ENCODE measurements around the gene NTM.
"Not testable (repeated sequence)": the region's sequence is repeated elsewhere in the genome, so short reads cannot be mapped to it uniquely, and the experiment has no call there.

Gene NTM

GRCh38 chr11:131424257-131424876 is 54.0 kb downstream of the NTM start:
- not testable (repeated sequence) for DNase-seq

- no peak for DNase-seq
Measured at GRCh38 chr11:131425285-131425684, 54.9 kb downstream of the NTM start.

GRCh38 chr11:131428853-131429252 is 58.4 kb downstream of the NTM start:
- no peak for DNase-seq

GRCh38 chr11:131430473-131431208 is 60.2 kb downstream of the NTM start:
- DNase-seq, result no peak

GRCh38 chr11:131441051-131441810 is 70.8 kb downstream of the NTM start:
- no peak for DNase-seq

GRCh38 chr11:131446590-131447275 is 76.3 kb downstream of the NTM start:
- DNase-seq, result no peak

GRCh38 chr11:131447277-131447815 is 76.9 kb downstream of the NTM start:
- no peak for DNase-seq

GRCh38 chr11:131447898-131448297 is 77.5 kb downstream of the NTM start:
- DNase-seq, result no peak

GRCh38 chr11:131449036-131450019 is 78.9 kb downstream of the NTM start:
- DNase-seq, result no peak

GRCh38 chr11:131454490-131454889 is 84.1 kb downstream of the NTM start:
- DNase-seq, result no peak

GRCh38 chr11:131454989-131455388 is 84.6 kb downstream of the NTM start:
- DNase-seq, result no peak

- DNase-seq, result no peak
Measured at GRCh38 chr11:131455843-131456704, 85.7 kb downstream of the NTM start.

GRCh38 chr11:131457163-131457562 is 86.7 kb downstream of the NTM start:
- DNase-seq, result no peak

GRCh38 chr11:131458421-131458820 is 88.0 kb downstream of the NTM start:
- no peak for DNase-seq

- no peak for DNase-seq
Measured at GRCh38 chr11:131460931-131461330, 90.5 kb downstream of the NTM start.

- no peak for DNase-seq
Measured at GRCh38 chr11:131462622-131463021, 92.2 kb downstream of the NTM start.

GRCh38 chr11:131463162-131463561 is 92.7 kb downstream of the NTM start:
- no peak for DNase-seq

GRCh38 chr11:131463649-131464425 is 93.4 kb downstream of the NTM start:
- DNase-seq, result no peak

- no peak for DNase-seq
Measured at GRCh38 chr11:131464461-131464860, 94.0 kb downstream of the NTM start.

GRCh38 chr11:131465039-131465438 is 94.6 kb downstream of the NTM start:
- DNase-seq, result no peak

Measured in NCI-H2107 (cell line).